ENCODE results near the gene CD109. TPM values are rescaled to one million over a fixed set of nuclear protein-coding genes. Genes with fewer than 3 reads are reported as not detected.

CD109 gene
- total and polyA plus RNA-seq, 2 of the 8 experiments (the other 6 are each of a cell fraction or from before 2014, with no cell fraction given): 1.4 to 5.3 TPM

DNA sequence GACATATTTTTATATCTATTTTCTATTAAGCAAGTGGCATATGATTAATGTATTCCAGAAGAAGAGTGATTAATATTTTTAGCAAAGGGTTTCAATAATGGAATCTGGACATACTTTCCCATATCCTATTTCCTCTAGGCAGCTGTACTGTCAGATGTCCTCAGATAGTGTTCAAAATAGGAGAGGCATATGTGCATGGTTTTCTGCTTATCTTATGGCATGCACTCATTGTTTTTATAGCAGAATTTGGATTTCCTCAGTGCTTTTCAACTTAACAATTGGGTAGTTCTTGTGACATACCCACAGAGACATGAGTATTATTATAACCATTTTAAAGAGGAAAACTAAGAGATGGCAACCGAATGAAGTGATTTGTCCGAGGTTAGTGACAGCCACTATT lies 29.6 kb upstream of the CD109 start (continued):
- TF ChIP-seq GTF2F1 (IDR thresholded peaks at IDR 0.05; ENCODE audit: borderline replicate concordance, low read depth, low read length): no peak
- TF ChIP-seq, protein P1, sequence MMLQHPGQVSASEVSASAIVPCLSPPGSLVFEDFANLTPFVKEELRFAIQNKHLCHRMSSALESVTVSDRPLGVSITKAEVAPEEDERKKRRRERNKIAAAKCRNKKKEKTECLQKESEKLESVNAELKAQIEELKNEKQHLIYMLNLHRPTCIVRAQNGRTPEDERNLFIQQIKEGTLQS (IDR thresholded peaks at IDR 0.05; ENCODE audit: insufficient read depth, low read depth, low read length): no peak
- no peak for TF ChIP-seq JUN (IDR thresholded peaks at IDR 0.05; ENCODE audit: low read depth, low read length)
- no peak for TF ChIP-seq SIX5 (IDR thresholded peaks at IDR 0.05; ENCODE audit: low read depth, low read length)

All from H1 (cell line).